T-helper 2 cell (primary cell): Measurements from ENCODE around the gene GRM1.
A peak's percentile ranks its signal among the peaks of the same experiment; 100 is the strongest.

Experiments
- DNase-seq, 5 experiments: peaks; one replicate each; pipeline versions ENCODE4 v3.0.0 to v3.0.0-alpha.2; 2012 to 2022
- total RNA-seq, 2 donors: gene quantifications; one replicate each; lab custom pipeline; 2026; lab: John Stamatoyannopoulos, UW

Gene GRM1
- 0 reads per million in 2 donors for total RNA-seq

DNA sequence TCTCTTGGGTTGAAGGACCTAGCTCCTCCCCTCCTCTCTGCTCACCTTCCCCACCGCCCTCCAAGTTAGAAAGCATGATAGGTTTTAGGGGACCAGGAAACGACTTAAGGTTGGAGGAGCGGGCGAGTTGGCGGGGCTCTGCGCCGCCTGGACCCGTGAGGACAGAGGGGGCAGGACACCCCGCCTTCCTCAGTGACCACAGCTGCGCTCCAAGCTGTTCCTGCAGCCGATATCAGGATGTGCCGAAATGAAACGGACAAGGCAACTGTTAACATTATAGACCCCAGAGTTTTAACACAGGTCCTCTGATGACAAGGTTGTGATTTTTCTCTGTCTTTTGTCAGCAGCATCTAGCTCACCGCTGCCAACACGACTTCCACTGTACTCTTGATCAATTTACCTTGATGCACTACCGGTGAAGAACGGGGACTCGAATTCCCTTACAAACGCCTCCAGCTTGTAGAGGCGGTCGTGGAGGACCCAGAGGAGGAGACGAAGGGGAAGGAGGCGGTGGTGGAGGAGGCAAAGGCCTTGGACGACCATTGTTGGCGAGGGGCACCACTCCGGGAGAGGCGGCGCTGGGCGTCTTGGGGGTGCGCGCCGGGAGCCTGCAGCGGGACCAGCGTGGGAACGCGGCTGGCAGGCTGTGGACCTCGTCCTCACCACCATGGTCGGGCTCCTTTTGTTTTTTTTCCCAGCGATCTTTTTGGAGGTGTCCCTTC lies at the start of gene GRM1:
Gene GRM1, plus strand, starts transcription at position 212 of the 722 bp plus-strand sequence. Its CDS starts 456 bp downstream, at position 668.
- DNase-seq, result no peak

DNA sequence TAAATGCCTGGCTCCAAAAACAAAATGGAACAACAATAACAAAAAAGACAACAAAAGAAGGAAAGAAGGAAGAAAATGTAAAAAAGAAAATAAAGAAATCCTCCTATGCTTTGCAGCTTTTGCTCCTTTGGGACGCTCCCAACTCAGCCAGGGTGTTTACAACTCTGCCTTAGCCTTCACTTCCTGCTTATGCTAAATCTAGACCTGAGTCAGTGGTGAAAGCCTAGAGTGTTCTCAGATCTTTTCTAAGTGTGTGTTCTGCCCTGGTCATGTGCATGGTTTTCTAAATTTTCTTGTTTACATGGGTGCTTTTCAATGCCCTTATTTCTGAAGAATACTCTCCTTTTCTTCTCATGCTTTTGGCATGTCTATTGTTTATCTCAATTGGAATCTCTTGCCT lies 19.5 kb upstream of the GRM1 start:
- no peak for DNase-seq

DNA sequence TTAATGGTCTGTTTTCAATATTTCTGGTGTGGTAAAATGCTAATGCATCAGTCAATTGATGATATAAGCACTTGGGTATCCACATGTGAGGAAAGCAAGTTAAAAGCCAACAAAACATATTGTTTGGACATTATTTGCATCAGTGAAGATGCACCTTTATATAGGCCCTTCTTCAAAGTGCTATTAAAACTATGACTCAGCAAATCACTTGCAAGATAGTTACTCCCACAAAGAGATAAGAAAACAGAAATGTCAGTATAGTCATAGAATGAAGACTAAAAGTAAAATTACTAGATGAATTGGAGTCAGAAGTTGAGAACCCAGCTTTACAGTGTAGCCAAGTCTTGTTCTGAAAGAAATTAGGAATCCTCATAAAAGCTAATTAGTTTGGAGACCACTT lies 14.6 kb upstream of the GRM1 start:
- DNase-seq, result no peak

DNA sequence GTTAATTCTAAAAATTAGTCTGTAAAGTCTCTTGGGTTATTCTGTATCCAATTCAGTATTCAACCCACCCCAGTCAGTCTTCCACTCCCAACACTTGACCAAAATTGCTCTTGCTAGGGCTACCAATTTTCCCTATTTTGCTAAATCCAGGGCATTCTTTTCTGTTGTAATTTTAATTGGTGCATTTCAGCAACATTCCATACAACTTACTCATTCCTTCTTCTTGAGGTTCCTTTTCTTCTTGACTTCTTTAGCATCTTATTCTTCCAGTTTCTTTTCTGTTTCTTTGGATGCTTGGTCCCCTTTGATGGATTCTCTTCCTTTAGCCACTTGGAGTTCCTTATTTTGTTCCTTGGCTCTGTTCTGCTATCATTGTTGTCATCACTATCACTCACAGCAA lies 11.2 kb upstream of the GRM1 start:
- no peak for DNase-seq

DNA sequence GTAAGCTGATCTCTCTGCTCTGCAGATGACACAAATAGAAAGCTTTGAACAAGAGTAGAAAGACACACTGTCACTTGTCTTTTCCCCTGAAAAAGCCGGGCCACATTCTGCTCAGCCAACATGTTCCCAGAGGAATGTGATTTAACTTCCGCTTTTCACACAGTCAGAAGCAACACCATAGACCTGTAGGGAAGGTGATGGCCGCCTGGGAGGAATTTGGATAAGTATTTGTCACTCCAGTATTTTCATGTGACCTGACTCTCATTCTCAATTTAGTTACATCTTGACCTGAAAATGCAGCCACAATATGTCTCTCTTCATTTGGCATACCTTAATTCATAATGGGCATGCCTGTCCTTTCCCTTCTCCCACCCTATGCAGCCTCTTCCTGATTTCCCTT lies 2.0 kb upstream of the GRM1 start:
- no peak for DNase-seq

DNA sequence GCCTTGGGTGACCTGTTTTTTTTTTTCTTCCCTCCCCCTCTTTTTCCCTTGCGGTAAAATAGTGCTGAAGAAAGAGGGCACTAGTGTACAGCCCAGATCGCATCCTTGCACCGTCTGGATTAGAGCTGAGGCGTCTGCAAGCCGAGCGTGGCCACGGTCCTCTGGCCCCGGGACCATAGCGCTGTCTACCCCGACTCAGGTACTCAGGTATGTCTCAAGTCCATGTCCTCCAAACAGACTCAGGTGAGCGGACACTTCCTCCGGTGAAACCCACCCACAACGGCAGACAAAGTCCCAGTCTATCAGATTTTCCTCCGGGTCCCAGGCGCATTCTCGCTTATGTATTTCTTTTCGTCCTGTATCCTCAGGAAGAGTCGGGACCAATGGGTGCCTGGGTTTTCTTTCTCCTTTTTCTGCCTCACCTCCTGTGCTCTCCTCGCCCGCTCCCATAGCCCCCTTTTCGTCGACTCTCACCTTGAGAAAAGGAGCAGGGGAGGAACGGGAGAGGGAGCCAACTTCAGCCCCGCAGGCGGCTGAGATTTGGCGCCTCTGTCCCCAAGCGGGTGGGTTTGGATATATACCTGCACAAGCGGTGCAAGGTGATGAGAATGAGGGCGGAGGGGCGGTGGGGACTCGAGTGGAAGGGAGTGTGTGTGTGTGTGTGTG lies 1.1 kb upstream of the GRM1 start:
- DNase-seq, result no peak

DNA sequence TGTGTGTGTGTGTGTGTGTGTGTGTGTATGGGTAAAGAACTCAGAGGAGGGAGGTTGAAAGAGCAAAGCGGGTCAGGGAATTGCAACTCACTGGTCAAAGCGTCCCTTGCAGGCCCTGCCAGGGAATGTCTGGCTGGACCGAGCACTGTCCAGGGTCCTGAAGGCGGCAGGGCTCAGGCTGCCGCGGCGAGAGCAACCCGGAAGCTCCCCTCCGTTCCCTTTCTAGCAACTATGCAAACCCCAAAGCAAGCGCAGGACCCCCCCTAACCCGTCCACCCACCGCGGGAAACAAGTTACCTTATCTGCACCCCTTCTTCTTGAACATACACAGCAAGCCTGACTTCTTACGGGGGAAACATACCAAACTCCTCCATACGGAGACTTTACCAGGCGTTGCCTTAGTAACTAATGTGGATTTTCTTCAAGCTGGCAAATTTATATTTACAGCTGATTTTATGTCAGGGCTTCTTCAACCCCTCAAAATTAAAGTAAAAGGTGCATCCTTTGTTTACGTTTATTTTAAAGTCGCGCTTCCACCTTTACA lies 538 bp upstream of the GRM1 start:
- DNase-seq, result peak in 2 of 5 experiments; percentile 6 to 38

DNA sequence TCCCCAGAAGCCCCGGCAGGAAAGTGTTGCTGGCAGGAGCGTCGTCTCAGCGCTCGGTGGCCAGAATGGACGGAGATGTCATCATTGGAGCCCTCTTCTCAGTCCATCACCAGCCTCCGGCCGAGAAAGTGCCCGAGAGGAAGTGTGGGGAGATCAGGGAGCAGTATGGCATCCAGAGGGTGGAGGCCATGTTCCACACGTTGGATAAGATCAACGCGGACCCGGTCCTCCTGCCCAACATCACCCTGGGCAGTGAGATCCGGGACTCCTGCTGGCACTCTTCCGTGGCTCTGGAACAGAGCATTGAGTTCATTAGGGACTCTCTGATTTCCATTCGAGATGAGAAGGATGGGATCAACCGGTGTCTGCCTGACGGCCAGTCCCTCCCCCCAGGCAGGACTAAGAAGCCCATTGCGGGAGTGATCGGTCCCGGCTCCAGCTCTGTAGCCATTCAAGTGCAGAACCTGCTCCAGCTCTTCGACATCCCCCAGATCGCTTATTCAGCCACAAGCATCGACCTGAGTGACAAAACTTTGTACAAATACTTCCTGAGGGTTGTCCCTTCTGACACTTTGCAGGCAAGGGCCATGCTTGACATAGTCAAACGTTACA lies 817 bp downstream of the GRM1 start:
- no peak for DNase-seq

DNA sequence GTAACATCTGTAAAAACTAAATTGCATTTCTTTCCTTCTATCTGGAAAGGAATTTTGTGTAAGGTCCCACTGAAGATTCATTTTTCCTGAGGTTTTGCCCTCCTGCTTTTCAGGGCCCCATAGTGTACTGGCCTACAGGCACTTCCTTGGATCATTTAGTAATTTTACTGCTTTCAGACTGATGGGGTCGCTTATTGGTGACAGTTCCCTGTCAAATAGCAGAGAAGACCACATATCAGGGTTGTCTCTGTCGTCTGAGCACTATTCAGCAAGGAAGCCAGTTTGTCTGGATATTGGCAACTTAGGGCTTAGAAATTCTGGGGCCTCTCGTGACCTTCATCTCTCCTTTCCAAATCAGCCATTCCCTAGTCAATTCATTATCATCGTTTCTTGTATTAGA lies 3.5 kb downstream of the GRM1 start:
- no peak for DNase-seq

DNA sequence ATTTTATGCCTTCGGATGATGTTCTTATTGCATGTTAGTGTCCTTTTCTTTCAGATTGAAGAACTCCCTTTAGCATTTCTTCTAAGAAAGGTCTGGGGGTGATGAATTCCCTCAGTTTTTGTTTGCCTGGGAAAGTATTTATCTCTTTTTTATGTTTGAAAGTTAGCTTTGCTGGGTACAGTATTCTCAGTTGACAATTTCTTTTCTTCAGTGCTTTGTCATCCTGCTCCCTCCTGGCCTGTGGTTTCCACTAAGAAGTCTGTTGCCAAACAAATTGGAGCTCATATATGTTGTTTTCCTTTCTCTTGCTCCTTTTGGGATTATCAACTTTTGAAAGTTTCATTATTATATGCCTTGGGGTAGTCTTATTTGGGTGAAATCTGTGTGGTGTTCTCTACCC lies 11.5 kb downstream of the GRM1 start:
- no peak for DNase-seq

DNA sequence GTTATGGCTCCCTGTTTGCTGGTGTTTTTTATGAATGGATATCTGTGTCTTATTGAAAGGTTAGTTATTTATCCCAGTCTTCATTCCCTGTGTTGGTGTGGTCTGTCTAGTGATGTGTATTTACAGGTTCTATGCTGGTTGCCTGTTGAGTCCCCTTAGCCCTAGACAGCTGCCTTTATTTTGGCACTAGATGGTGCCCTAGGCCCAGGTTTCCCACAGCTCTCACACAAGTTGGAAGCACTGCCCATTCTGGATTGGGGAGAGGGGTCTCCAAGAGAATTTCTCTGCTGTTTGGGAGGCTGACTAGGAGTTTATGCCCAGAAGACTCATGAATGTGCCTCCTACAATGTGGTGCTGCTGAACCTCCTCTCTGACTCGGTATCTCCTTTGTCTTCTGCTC lies 12.4 kb downstream of the GRM1 start:
- DNase-seq, result no peak

DNA sequence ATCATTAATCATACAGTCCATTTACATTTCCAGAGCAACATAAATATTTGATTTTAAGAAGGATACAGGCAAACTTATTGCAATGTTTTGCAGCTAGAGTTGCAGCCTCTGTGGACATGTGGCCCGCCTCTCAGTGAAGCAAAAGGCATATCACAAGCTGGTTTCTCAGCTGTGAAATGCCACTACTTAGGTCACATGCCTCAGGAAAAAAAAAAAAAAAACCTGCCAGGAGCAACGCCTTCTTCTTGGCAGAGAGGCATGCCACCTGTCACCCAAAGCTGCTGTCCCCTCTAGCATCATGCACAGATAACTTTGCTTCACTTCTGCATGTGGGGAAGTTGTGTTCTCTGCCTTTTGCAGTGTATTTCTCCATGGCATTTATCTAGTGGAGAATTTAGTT lies 18.5 kb downstream of the GRM1 start:
- no peak for DNase-seq

DNA sequence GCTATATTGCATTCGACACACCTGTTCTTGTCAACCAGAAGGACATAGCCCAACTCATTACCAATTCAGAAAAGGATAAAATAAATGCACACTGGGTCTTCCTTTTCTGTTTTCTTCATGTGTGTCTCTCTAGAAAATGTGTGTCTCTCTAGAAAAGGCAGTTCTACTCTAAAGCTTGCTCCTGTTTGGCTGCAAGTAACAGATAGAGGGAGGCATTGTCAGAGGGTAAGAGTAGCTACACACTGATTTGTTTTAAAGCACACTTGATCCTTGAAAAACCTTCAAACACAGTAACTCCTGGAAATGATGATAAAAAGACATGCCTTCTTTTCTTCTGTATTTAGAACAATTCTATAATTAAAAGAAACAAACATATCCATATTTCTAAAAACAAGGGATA lies 21.3 kb downstream of the GRM1 start:
- no peak for DNase-seq

DNA sequence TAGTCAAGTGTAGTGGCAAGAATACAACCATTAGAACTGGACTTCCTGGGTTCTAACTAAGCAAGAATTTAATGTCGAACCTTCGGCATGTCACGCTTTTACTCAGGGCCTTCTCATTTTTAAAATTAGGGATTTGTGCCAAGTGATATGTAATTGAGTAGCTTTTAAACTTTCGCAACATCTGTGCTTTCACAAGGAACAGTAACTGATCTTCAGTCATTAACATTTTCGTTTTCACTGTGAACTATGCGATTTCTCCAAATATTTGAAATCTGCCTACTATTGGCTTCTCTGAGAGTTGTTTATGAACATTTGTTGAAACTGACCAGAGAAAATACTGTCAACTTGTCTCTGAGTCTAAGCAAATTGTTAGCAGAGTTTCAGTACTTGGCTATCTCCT lies 27.6 kb downstream of the GRM1 start:
- DNase-seq, result no peak

DNA sequence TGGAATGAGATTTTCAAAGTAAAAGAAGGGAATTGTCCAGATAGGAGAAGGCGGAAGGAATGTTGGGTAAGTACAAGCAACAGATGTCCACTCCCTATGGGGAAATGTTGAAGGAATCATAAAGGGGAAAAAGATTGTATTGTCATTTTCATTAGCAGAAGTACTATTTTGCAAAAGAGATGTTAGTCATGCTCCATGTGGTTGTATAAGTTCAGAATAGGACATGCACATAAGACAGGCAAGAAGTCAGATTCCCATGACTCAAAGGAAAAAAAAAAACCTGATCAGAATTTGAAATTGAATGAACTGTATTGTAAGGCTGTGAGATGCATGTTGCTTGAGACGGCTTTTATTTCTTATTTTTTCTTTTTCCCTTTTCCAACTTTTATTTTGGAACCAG lies 36.8 kb downstream of the GRM1 start:
- no peak for DNase-seq

DNA sequence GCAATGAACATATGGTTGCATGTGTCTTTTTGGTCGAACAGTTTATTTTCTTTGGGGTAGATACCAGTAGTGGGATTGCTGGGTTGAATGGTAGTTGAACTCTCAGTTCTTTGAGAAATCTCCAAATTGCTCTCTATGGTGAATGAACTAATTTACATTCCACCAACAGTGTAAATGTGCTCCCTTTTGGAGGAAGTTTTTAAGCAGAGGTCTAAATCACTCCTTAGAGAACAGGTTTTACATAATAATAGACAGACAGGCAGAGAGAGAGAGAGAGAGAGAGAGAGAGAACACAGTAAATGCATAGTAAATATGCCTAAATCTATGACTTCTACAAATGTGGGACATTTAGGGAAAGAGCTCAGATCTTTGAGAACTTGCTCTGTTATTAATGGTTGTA lies 37.6 kb downstream of the GRM1 start:
- no peak for DNase-seq

DNA sequence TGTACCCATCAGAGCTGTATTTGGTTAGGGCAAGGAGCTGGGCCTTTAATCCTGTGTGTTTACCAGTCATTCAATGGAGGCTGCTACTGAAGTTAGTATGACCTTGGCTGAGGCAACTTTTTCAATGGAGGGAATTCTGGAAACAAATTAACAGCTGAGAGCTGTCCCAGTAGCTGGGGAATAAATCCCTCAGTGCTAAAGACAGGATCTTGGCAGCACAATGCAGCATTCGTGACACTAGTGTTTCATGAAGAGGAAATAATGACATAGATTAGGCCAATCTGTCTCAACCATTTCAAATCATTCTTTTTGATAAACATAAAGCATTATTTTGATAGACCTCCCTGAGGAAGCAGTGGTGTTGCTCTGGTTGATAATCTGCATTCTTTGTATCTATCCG lies 42.9 kb downstream of the GRM1 start:
- no peak for DNase-seq

DNA sequence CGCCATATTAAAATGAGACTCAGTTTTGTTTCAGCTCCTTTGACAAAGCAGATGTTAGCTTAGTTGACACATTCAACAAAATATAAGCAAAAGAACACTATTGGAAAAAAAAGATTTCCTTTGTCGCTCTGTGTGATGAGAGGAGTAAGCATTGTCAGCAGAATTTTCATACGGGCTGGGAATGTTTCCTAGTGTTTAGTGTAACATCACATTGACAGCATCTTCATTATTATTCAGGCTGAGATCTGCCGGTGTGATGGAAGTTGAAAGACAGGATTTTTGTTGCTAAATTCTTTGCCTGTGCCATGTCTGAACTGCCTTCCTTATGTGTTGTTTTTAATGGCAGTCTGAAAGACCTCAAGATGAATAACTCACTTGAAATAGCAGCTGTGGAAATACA lies 49.1 kb downstream of the GRM1 start:
- DNase-seq, result no peak

DNA sequence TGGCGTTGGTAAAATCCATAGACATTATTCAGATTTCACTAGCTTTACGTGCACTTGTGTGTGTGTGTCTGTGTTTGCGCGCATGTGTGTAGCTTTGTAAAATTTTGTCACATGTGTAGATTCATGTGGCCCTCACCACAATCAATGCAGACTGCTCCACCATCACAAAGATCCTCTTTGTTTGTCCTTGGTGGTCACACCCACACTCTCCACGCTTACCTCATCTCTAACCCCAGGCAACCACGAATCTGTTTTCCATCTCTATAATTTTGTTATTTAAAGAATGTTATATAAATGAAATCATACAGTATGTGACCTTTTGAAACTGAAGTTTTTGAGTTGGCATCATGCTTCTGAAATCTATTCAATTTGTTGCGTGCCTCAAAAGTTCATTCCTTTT lies 58.5 kb downstream of the GRM1 start:
- no peak for DNase-seq

DNA sequence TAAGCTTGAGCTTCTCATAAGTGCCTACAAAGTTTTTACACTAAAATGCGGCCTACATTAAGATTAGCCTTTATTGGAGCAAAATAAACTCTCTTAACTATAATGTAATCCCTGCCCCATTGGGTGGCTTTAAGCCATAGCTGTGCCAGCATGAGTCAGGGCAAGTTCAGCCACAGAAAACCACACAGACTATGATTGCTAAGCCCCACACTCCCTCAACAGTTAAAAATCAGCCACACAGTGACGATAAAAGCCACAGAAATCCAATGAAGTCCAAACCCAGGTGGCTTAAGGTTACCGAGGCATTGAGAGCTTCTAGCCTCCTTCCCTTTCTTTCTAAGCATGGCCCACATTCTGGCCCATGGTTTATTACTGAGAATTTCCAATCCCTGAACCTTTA lies 61.6 kb downstream of the GRM1 start:
- DNase-seq, result no peak

DNA sequence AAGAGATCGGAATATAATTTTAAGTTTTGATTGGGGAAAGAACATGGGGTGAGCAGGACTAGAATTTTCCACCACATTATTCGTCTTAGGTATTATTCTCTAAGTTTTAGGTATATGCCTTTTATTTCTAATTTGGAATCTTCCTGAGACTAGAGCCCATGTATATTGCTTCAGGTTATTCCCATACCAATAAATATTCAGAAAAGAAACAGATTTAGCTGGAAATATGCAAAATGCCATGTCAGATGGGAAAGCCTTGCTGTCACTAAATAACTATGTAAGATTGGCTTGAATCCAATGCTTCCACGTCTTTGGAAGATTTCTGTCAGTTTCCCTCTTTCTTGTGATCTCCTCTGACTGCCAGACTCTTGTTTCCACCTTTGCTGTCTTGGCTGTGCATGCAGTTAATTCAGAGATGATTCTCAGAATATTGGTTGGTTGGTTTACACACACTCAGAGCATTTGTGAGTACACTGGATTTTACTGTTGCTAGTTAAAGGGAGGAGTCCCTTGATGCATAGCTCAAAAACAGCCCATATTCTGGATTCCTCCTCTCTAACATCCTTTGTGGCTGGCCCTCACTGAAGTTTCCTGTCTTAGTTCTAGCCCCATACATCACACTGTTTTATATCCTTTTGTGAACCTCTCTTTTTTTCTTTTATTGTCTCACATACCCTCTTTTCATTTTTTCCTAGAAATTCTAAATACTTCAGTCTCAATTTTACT lies 64.3 kb downstream of the GRM1 start:
- no peak for DNase-seq

DNA sequence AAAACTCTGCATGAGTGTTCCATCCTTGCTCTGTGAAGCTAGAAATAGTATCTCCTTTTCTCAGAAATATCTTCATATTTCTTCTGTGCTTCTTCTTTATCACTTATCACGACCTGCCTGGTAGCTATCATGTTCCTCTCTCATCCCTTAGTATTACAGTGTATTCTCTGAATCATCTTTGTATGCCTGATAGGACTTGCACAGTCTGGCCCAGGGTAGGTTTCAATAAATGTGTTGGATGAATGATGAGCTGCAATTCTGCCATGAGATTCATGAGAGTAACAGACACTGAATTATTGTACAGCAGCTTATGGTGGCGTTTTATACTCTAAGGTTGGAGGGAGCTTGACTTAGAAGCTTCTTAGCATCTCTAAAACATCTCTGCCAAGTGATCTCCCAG lies 66.6 kb downstream of the GRM1 start:
- DNase-seq, result no peak

DNA sequence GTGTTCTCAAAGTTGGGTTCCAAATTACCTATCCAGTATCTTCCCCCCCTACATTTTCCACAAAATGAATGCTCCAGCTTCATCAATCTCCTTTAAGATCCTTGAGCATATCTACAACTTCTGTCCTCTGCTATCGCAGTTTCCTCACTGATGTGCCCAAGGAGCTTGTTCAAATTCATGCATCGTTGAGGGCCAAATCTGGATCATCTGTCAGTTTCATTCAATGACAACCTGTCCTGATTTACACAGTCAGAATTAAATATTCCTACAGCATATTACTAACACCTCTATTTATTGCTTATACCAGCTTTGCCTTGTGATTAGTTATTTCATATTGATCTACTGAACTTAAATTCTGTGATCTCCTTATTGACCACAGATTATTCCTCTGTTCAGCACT lies 68.7 kb downstream of the GRM1 start:
- DNase-seq, result no peak
